Measurements from ENCODE around the gene PRKAR1B.

PRKAR1B gene

DNA sequence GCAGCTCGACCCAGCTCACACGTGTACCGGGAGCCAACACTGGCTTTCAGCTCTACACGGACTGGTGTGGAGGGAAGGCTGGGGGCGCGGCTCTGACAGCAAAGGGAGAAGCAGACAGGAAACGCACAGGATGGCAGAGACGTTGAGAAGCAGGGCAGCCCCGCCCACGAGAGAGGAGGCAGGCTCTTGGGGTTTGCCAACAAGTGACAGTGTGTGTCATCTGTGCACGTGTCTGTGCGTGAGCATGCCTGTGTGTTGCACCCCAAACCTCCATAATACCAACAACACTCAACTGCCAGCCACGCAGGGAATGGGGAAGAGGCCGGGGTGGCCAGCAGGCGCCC lies 143.0 kb downstream of the PRKAR1B start:
- peak; percentile 34 to 55 for DNase-seq

DNA sequence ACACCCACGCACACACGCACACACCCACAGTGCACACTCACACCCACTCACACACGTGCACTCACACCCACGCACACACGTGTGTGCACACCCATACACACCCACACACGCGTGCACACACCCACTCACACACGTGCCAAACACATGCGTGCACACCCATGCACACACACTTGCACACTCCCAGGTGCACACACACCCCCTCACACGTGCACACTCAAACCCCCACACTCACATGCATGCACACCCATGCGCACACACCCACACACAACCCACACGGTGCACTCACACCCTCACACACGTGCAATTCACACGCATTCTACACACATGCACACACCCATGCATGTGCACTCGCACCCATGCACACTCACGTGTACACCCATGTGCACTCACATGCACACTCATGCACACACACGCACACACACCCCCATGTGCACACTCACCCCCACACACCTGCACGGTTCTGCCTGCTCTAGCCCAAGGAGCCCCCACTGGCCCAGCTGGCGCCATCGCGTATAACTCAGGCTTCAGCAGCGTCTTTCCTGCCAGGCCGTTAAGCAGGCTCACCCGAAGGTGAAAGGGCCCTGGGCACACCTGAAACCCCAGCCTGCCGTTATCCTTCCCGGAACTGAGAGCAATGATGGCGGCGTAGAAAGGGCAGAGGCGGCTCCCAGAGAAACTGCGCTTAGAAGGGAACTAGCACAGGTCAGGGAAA lies 143.5 kb downstream of the PRKAR1B start:
- DNase-seq: no peak

DNA sequence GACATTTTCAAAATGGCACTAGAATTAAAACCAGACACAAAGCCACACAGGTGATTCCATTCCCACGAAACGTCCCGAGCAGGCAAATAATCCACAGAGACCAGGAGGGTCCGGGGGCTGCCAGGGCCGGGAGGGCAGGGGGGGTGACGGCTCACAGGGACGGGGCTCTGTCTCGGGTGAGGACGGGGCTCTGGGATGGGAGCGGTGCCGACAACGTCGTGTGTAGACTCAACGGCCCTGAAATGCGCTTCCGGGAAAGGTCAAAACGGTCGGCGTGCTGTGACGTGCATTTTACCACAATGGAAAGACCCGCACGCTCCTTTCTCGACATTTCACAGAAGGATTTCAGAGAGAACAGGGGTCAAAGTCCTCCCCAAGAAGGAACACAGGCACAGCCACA lies 144.2 kb downstream of the PRKAR1B start:
- DNase-seq: no peak

DNA sequence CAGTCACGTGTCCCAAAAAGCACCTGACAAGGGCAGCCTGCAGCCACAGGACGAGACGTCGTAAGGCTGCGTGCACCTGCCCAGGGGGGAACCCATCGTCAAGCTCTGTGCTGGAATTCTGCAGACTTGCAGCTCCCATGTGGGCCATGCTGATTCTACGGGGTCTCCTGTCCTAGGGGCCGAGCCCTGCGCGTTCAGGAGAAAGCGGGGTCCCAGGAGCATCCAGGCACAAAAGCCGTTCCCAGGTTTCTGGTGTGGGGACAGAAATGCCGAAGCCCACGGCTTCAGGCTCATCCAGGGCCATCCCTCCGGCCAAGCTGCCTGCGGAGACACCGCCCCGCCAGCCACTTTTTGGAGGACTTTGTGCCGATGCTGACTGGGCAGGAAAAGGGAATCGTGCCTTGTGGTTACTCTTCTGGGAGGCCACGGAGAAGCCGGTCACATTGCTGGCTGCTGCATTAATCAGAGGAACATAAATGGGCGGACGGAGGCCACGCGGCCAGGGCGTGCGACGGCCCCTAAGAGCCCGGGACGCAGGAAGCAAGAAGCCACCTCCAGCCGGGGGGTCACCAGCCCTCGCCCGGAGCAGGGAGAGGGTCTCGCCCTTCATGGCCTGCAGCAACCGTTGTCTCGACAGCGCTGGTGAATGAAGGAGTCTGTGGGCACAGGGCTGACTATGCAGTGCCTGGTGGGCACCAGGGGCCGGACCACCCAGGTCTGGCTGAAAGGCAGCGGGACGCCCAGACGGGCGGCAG lies 144.8 kb downstream of the PRKAR1B start:
- no peak for DNase-seq

DNA sequence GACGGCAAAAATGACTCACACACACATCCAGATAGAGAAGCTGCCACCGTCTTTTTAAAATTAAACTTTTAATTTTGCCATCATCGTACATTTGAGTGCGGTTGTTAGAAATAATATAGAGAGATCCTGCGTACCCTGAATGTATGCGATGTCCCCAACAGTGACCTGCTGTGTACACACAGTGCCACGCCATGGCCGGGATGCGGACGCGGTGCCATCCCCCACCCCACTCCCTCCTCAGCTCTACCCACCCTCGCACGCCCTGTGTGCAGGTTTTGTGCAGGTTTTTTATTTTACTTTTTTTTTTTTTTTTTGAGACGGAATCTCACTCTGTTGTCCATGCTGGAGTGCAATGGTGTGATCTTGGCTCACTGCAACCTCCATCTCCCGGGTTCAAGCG lies 148.7 kb downstream of the PRKAR1B start:
- no peak for DNase-seq

- DNase-seq: no peak
Measured at GRCh38 chr7:577741-578370, 149.2 kb downstream of the PRKAR1B start.

- DNase-seq: no peak
Measured at GRCh38 chr7:577278-577665, 149.8 kb downstream of the PRKAR1B start.

- no peak for DNase-seq
Measured at GRCh38 chr7:576524-577277, 150.4 kb downstream of the PRKAR1B start.

GRCh38 chr7:575425-576366 lies 151.4 kb downstream of the PRKAR1B start:
- no peak for DNase-seq

DNA sequence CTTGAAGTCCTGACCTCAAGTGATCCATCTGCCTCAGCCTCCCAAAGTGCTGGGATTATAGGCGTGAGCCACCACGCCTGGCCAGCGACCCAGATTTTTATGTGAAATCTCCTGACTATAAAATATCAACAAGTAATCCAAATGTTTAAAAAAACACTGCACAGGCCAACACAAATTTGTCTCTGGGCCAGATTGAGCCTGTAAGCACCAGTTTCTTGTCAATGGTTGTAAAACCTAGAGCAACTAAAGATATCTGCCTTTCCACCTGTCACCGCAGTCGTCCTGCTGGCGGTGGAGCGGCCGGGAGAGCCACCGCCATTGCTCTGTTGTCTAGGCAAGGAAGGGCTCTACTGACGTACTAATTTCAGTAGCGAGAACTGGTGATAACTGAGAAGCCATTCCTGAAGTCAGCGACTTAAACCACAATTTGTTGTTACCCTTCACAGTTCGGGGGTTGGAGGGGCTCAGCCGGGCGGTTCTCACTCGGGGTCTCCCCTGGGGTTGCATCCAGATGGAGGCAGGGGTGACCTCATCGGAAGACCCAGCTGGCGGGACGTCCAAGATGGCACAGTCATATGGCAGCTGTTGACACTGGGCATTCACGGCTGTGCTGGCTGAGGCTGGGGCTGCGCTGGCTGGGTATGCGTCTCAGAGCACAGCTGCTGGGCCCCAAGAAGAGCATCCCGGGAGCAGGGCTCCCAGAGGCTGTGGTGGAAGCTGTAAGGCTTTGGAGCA lies 152.3 kb downstream of the PRKAR1B start:
- no peak for DNase-seq

- DNase-seq: no peak
Measured at GRCh38 chr7:573933-574381, 153.1 kb downstream of the PRKAR1B start.

DNA sequence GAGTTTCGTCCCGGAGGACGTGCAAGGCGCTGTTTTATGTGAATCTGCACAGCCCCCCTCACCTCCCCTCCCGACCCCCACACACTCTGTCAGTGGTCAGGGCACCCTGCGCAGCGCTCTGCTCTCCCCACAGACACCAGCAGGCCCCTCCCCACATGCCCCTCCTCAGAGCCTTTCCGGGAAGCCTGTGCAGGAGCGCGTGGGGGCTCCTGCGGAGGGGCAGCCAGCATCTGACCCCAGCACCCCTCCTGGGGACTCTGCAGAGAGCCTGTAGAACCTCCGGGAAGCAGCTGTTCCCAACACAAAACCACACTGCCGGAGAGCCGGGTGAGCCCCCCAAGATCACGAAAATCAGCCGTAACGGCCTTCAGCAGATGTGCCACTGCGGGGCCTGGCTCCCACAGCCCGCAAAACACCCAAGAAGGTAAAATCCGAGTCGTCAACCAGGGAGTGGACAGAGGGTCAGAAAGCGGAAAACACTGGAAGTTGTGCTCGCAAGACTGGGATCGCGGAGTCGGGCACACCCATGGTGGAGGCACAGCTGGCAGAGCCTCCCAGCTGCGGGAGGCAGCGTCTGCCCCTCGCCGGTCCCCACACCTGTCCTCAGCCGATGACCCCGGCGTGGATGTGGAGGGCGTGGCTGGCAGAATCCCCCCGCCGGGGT lies 153.7 kb downstream of the PRKAR1B start:
- no peak for DNase-seq

DNA sequence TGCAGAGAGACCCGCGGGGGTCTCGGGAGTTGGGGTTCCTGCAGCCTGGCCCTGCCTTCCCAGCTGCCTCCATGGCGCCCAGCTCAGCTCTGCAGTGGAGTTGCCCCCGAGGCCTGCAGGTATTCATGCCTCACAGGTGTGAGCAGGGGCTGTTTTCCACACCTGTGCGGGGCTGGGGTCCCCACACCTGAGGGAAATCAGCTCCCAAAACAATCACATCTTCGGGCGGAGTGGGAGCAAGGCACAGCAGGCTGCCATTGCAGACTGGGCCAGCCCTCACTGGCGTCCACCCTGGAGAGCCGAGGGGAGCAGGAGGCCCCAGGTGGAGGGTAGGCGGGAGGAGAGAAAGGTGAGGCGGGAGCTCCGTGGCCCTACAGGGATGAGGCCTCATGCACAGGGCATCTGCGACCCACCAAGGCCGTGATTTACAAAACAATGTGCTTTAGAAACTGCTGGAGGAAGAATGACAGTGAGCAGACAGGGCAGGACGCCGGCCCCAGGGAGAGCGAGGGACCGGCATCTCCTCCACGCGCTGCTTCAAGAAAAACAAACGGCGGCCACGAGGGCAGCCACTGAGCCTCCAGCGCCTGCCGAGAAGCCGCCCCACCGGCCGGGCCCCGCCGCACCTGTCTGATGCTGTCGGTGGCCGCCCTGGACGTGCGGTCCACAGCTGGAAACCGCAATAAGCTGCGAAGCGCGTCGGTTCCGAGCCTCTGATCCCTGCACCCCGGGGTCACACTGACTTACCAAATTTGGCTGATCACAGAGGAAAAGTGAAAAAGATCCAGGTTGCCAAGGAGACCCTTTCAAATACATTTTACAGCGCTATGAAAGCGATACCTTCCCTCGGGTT lies 154.4 kb downstream of the PRKAR1B start:
- DNase-seq: no peak

GRCh38 chr7:571718-572415 lies 155.2 kb downstream of the PRKAR1B start:
- DNase-seq: no peak

DNA sequence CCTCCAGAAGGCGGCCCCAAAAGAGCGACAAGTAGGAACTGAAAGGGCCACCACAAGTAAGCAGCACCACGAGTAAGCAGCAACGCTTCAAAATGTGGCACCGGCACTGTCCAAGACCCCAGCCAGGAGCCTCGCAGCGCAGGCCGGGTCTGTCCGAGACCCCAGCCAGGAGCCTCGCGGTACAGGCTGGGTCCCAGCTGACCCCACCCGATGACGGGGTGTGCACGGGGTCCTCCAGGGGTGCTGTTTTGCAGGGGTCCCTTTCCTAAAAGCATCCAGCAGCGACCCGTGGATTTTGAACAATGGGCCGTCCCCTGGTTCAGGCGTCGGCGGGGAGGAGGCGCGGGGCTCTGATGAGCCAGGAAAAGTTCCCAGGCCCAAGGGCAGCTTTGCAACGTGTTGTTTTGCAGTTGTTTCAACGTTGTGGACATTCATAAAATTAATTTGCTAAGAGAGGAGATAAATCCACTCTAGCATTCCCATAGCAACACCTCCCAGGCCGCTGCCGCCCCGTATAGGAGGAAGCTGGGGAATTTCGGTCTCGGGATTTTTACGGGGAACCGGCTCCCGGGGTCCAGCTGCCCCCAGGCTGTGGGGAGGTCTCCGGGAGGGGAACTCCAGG lies 155.9 kb downstream of the PRKAR1B start:
- DNase-seq: no peak

DNA sequence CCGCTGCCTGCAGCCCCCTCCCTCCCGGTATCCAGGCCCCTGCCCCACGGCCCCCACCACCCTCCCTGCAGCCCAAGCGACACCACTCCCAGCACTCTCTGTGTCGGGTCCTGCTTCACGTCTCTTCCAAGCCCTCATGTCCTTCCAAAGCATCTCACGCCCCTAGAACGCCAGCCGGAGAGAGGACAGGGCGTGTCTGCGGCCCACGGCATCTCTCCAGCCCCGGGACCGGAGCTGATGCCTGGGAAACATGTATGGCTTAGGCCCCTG lies 156.3 kb downstream of the PRKAR1B start:
- no peak for DNase-seq

DNA sequence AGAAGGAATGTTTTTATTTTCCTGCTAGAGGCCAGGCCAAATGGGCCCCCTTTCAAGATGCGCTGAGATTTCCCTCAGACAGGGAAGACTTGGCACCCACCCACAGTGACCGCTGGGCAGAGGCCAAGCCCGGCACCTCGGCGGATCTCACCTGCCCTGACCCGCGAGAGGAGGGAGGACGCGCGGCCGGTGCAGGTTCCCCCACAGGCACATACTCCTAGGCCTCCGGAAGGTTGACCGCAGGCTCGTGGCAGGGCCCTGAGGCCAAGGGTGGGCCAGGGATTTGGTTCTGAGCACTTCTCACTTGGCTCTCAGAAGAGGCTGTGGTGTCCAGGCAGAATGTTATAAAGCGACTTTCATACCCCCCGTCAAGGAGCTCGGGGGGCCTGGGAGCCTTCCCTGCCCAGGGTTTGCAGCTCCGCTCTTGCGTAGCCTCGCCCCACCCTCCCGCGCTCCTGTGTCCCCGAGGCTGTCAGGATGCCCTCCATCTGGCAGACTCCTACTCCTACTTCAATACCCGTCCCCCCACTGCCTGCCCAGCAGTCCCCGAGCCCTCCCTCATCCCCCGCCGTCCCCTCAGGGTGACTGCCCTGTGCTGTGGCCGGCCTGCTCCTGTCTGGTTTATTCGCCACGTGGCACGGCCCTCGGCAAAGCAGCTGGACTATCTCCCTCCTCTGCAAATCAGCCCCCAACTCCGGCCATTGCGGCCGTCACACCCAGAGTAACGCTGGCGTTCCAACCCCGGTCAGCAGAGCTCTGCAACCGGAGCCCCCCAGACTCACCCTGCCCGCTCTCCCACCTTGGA lies 156.9 kb downstream of the PRKAR1B start:
- no peak for DNase-seq

Measured in Kasumi-1 (cell line).